GM12878 (cell line): ENCODE data around the gene SAYSD1. TPM values are rescaled to one million over a fixed set of nuclear protein-coding genes. Genes with fewer than 3 reads are reported as not detected.

Experiments
- ATAC-seq: fragments of 200-7000 bp; cut with Tn5 transposase; 3 replicates; pipeline ENCODE4 v1.9.1; 2020; ENCODE audit warnings: mild to moderate bottlenecking, moderate library complexity
- BruUV-seq: library from RNA; stranded (reverse); fragments of 400-500 nt; replicated peaks from 2 replicates; lab custom pipeline; 2021; lab: Mats Ljungman, UMichigan
- CTCF ChIA-PET: fragments of 300-600 bp; sonication (Branson Sonifier 250); formaldehyde crosslinking; extraction: SDS; loops from one replicate; lab custom pipeline; 2021; ENCODE audit warnings: inconsistent platforms; lab: Yijun Ruan, JAX
- POLR2A ChIA-PET: fragments of 350-600 bp; formaldehyde crosslinking; extraction: SDS; loops from one replicate; lab custom pipeline; 2021; ENCODE audit warnings: inconsistent platforms; lab: Charles Lee
- RAD21 ChIA-PET: fragments of 300-600 bp; sonication (Branson Sonifier 250); formaldehyde crosslinking; loops from one replicate; lab custom pipeline; 2023; ENCODE audit warnings: antibody characterized with exemption; ENCODE audit not compliant: unreplicated experiment; lab: Charles Lee
- SMC1A ChIA-PET: fragments of 300-600 bp; sonication (Branson Sonifier 250); formaldehyde crosslinking; loops from one replicate; lab custom pipeline; 2023; ENCODE audit not compliant: unreplicated experiment, uncharacterized antibody; lab: Charles Lee
- DNase-seq: peaks from one replicate; pipeline ENCODE4 v3.0.0-alpha.2; 2011; ENCODE audit warnings: low read depth, low spot score
- FAIRE-seq: peaks from 3 replicates; lab custom pipeline; 2011; peaks lifted over from hg19 to GRCh38; lab: Jason Lieb, UNC
- H2AFZ ChIP-seq: 2 replicates; pipeline ENCODE4 v1.6.0; 2011; ENCODE audit warnings: low read depth, low read length, control low read depth; ENCODE audit not compliant: control insufficient read depth
- H3K27ac ChIP-seq: 2 replicates; pipeline ENCODE4 v1.5.1; 2011; ENCODE audit warnings: control low read depth; ENCODE audit not compliant: control insufficient read depth, insufficient read depth
- H3K27me3 ChIP-seq, 2 experiments: replicated peaks in 1 of 2; 2 replicates each; pipeline versions ENCODE4 v1.6.0 to v1.6.1; 2011; ENCODE audit warnings: low read length in 1 of 2; ENCODE audit not compliant: control insufficient read depth in 2 of 2, insufficient read depth in 2 of 2
- H3K36me3 ChIP-seq, 2 experiments: 2 replicates each; pipeline ENCODE4 v1.5.1; 2011; ENCODE audit warnings: low read length in 1 of 2; ENCODE audit not compliant: control insufficient read depth in 2 of 2, insufficient read depth in 2 of 2
- H3K4me1 ChIP-seq: 2 replicates; pipeline ENCODE4 v1.6.1; 2011; ENCODE audit warnings: mild to moderate bottlenecking, low read length, moderate library complexity, mixed read lengths; ENCODE audit not compliant: control insufficient read depth, insufficient read depth
- H3K4me2 ChIP-seq: 2 replicates; pipeline ENCODE4 v1.6.0; 2011; ENCODE audit warnings: control low read depth; ENCODE audit not compliant: control insufficient read depth, insufficient read depth
- H3K4me3 ChIP-seq: fragments of 200-600 bp; sonication (generic); 2 replicates; pipeline ENCODE4 v1.5.1; 2016
- H3K79me2 ChIP-seq: 2 replicates; pipeline ENCODE4 v1.6.0; 2011; ENCODE audit warnings: low read length; ENCODE audit not compliant: control insufficient read depth, insufficient read depth
- H3K9ac ChIP-seq: 2 replicates; pipeline ENCODE4 v1.8.0; 2011; ENCODE audit warnings: low read length, control low read depth, mixed read lengths; ENCODE audit not compliant: control insufficient read depth, insufficient read depth
- H3K9me3 ChIP-seq: replicated peaks from 3 replicates; pipeline ENCODE4 v1.5.1; 2011; ENCODE audit warnings: mild to moderate bottlenecking, low read length; ENCODE audit not compliant: control insufficient read depth, insufficient read depth
- H4K20me1 ChIP-seq: 2 replicates; pipeline ENCODE4 v1.6.0; 2011; ENCODE audit not compliant: control insufficient read depth, insufficient read depth
- CBFB ChIP-seq: IDR thresholded peaks from 2 replicates; pipeline ENCODE4 v1.6.1; 2016; ENCODE audit warnings: antibody characterized with exemption, low read depth
- EGR1 ChIP-seq, 2 experiments: IDR thresholded peaks; 1 replicate in 1 of 2; 2 replicates in 1 of 2; pipeline ENCODE4 v1.6.1; 2011 to 2012; ENCODE audit warnings: low read depth in 2 of 2, low read length in 2 of 2, borderline replicate concordance in 1 of 2, mild to moderate bottlenecking in 1 of 2, moderate library complexity in 1 of 2
- HDGF ChIP-seq: fragments of 450-650 bp; IDR thresholded peaks from 2 replicates; pipeline ENCODE4 v1.6.1; 2016; ENCODE audit warnings: antibody characterized with exemption
- KLF5 ChIP-seq: fragments of 450-650 bp; IDR thresholded peaks from 2 replicates; pipeline ENCODE4 v1.6.1; 2014; ENCODE audit warnings: mild to moderate bottlenecking; ENCODE audit not compliant: partially characterized antibody
- POU2F2 ChIP-seq: IDR thresholded peaks from 3 replicates; pipeline ENCODE4 v1.6.1; 2011; ENCODE audit warnings: low read depth, mild to moderate bottlenecking, low read length, borderline replicate concordance
- ZNF24 ChIP-seq: fragments of 450-650 bp; IDR thresholded peaks from 2 replicates; pipeline ENCODE4 v1.6.1; 2017; ENCODE audit warnings: antibody characterized with exemption, mild to moderate bottlenecking
- WGBS: methylation state at CpG from one replicate; pipeline ENCODE4 v1.1.6; 2016; ENCODE audit warnings: low lambda C conversion rate; ENCODE audit not compliant: insufficient replicate concordance, insufficient coverage; ENCODE audit errors: missing lambda C conversion rate; 5-methylcytosine and 5-hydroxymethylcytosine counted together
- in situ Hi-C: fragments of 300-500 bp; cut with MboI; formaldehyde crosslinking; loops from 9 replicates; pipeline ENCODE4 v1.14.3; 2018; ENCODE audit warnings: mixed read lengths
- intact Hi-C: fragments of 100-400 bp; cut with micrococcal nuclease; formaldehyde crosslinking; loops from one replicate; pipeline ENCODE4 v1.14.2; 2022; ENCODE audit not compliant: unreplicated experiment
- polyA plus RNA-seq, 11 experiments: library from polyadenylated mRNA; depleted of rRNA in 4 of 11; unstranded in 6 of 11; stranded (reverse) in 5 of 11; fragments of >200 nt; fragmentation: Nextera tagmentation in 4 of 11; fragmentation: Illumina TruSeq in 1 of 11; extraction: Ambion mirVana in 4 of 11; extraction: Trizol in 1 of 11; gene quantifications; 1 replicate in 1 of 11; 2 replicates in 10 of 11; pipeline versions ENCODE4 v1.2.1 to v1.2.3, GENCODE V29; 2011 to 2016; ENCODE audit warnings: inconsistent platforms in 2 of 11, missing spikeins in 2 of 11, low read depth in 1 of 11
- total RNA-seq, 4 experiments: library from RNA; depleted of rRNA in 3 of 4; stranded (reverse); fragments of >200 nt in 3 of 4; fragmentation: Illumina TruSeq in 1 of 4; extraction: Trizol in 1 of 4; gene quantifications; 2 replicates each; pipeline versions ENCODE4 v1.2.1 to v1.2.3, GENCODE V29; 2013 to 2021
- TF ChIP-seq, protein P1 (sequence below): fragments of 450-650 bp; IDR thresholded peaks from 2 replicates; pipeline ENCODE4 v1.6.1; 2017; ENCODE audit warnings: mild to moderate bottlenecking
- TF ChIP-seq, protein P2 (sequence below): fragments of 450-650 bp; IDR thresholded peaks from 2 replicates; pipeline ENCODE4 v1.6.1; 2018; ENCODE audit warnings: borderline replicate concordance, mild to moderate bottlenecking; ENCODE audit not compliant: partially characterized antibody

Gene SAYSD1
- total and polyA plus RNA-seq, 10 of the 15 experiments (the other 5 are each of a cell fraction or from before 2014, with no cell fraction given) = 1.5 to 7.3 (median 6.4) TPM

DNA sequence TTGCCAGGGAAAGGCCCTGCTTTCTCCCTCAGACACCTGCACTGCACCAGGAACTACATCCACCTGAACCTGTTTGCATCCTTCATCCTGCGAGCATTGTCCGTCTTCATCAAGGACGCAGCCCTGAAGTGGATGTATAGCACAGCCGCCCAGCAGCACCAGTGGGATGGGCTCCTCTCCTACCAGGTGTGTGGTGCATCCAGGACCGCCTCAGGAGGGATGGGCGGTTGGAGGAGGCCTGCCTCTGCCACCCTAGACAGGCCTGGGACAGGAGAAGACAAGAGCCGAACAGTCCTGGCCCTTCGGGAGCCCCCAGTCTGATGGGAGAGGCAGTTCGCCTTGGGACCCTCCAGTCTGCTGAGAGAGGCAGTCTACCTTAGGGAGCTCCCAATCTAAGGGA is 42.2 kb downstream of the SAYSD1 start (continued):
- no peak for TF ChIP-seq KLF5

DNA sequence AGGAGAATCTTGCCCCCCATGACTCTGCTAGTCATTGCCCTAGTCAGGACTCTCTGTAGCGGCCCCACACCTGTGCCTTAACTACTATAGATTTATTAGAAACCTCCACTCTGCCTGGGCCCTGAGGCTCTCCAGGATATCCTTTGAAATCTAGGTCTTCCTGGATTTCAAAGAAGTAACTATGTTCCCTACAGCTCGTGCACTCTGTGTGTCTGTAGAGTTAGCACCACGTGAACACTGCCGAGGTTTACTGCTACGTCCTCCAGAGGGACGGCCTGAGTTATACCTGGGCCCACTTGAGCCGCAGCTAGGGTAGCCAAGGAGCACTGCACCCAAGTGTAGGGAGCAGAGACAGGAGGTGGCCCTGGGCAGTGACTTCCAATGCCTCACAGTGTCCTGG is 46.6 kb downstream of the SAYSD1 start:
- no peak for FAIRE-seq
- CTCF ChIA-PET = no interaction called here
- POLR2A ChIA-PET = no interaction called here
- RAD21 ChIA-PET = no interaction called here
- intact Hi-C loops = no loop called here
- Histone ChIP-seq H3K4me2 (no peak overlapping the region), H2AFZ (no peak overlapping the region), H3K79me2 (no peaks in the 10 kb centered on the region), H3K4me1 (no peaks in the 10 kb centered on the region), H3K36me3 (no peaks in the 10 kb centered on the region), H3K9ac (no peak overlapping the region), H3K27me3 (peaks cover 0 to 2% of the 10 kb centered on the region in 2 experiments; a peak in 1 of 4 replicates), H4K20me1 (no peaks in the 10 kb centered on the region), H3K9me3 (no peaks in the 10 kb centered on the region), H3K4me3 (no peak overlapping the region), H3K27ac (no peak overlapping the region)
- no peak for DNase-seq
- SMC1A ChIA-PET = no interaction called here
- 46% methylated on average over 7 of the region's 7 CpGs for WGBS
- no peak for ATAC-seq
- no TSS peak for BruUV-seq
- TF ChIP-seq, protein P1, sequence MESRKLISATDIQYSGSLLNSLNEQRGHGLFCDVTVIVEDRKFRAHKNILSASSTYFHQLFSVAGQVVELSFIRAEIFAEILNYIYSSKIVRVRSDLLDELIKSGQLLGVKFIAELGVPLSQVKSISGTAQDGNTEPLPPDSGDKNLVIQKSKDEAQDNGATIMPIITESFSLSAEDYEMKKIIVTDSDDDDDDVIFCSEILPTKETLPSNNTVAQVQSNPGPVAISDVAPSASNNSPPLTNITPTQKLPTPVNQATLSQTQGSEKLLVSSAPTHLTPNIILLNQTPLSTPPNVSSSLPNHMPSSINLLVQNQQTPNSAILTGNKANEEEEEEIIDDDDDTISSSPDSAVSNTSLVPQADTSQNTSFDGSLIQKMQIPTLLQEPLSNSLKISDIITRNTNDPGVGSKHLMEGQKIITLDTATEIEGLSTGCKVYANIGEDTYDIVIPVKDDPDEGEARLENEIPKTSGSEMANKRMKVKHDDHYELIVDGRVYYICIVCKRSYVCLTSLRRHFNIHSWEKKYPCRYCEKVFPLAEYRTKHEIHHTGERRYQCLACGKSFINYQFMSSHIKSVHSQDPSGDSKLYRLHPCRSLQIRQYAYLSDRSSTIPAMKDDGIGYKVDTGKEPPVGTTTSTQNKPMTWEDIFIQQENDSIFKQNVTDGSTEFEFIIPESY = no peak
- TF ChIP-seq, protein P2, sequence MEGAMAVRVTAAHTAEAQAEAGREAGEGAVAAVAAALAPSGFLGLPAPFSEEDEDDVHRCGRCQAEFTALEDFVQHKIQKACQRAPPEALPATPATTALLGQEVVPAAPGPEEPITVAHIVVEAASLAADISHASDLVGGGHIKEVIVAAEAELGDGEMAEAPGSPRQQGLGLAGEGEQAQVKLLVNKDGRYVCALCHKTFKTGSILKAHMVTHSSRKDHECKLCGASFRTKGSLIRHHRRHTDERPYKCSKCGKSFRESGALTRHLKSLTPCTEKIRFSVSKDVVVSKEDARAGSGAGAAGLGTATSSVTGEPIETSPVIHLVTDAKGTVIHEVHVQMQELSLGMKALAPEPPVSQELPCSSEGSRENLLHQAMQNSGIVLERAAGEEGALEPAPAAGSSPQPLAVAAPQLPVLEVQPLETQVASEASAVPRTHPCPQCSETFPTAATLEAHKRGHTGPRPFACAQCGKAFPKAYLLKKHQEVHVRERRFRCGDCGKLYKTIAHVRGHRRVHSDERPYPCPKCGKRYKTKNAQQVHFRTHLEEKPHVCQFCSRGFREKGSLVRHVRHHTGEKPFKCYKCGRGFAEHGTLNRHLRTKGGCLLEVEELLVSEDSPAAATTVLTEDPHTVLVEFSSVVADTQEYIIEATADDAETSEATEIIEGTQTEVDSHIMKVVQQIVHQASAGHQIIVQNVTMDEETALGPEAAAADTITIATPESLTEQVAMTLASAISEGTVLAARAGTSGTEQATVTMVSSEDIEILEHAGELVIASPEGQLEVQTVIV = no peak
- TF ChIP-seq EGR1 (IDR thresholded peaks at IDR 0.05; ENCODE audit: borderline replicate concordance in 1 of 2, low read depth in 2 of 2, low read length in 2 of 2) = no peak
- no peak for TF ChIP-seq CBFB
- TF ChIP-seq POU2F2 = no peak
- no peak for TF ChIP-seq HDGF
- TF ChIP-seq ZNF24 = no peak
- in situ Hi-C loops = no loop called here
